GM20000 (cell line): Measurements from ENCODE around the gene DNAH17.

ENCODE experiments used
- DNase-seq: peaks from one replicate; pipeline ENCODE4 v3.0.0; 2012; ENCODE audit warnings: low spot score
- TF ChIP-seq, protein P1 (sequence below): IDR thresholded peaks from 2 replicates; pipeline ENCODE4 v1.5.1; 2012; ENCODE audit warnings: mild to moderate bottlenecking, control low read depth; ENCODE audit errors: extremely low read depth, missing control alignments

Gene DNAH17

GRCh38 chr17:78595135-78595810 lies 18.1 kb upstream of the DNAH17 start:
- no peak for DNase-seq
- TF ChIP-seq, protein P1, sequence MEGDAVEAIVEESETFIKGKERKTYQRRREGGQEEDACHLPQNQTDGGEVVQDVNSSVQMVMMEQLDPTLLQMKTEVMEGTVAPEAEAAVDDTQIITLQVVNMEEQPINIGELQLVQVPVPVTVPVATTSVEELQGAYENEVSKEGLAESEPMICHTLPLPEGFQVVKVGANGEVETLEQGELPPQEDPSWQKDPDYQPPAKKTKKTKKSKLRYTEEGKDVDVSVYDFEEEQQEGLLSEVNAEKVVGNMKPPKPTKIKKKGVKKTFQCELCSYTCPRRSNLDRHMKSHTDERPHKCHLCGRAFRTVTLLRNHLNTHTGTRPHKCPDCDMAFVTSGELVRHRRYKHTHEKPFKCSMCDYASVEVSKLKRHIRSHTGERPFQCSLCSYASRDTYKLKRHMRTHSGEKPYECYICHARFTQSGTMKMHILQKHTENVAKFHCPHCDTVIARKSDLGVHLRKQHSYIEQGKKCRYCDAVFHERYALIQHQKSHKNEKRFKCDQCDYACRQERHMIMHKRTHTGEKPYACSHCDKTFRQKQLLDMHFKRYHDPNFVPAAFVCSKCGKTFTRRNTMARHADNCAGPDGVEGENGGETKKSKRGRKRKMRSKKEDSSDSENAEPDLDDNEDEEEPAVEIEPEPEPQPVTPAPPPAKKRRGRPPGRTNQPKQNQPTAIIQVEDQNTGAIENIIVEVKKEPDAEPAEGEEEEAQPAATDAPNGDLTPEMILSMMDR, result no peak

DNA sequence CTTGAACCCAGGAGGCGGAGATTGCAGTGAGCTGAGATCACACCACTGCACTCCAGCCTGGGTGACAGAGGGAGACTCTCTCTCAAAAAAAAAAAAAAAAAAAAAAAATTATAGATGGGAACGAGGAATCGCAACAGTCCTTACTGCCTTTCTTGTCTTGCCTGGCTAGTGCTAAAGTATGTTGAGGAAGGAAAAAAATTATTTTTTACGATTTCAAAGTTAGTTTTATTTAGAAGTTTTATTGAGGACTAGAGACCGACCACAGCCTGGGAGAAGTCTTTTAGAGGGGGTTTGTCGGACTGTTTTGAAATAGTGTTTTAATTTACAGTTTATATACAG lies 15.8 kb upstream of the DNAH17 start:
- DNase-seq, result no peak
- TF ChIP-seq, protein P1, result no peak

- DNase-seq, result no peak
- TF ChIP-seq, protein P1, result no peak
These were observed 14.1 kb upstream of the DNAH17 start for GRCh38 chr17:78591263-78591671.

DNA sequence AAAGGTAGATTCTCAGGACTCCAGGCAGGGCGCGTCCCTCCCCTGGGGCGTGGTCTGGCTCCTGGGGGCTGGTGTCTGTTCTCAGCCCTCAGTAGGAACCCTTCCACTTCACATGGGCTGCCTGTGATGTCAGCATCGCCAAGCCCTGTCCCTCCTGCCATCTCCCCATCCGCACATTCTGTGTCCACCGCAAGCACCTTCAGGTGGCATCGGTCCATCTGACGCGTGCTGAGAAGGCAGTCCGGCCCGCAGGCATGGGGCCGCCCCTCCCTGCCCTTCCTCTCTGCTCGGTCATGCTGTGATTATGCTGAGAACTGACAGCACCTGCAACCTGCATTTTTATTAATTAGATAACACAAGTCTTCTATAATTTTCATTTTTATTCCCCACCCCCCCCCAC lies 12.7 kb upstream of the DNAH17 start:
- DNase-seq, result no peak

GRCh38 chr17:78589031-78589675 lies 12.0 kb upstream of the DNAH17 start:
- TF ChIP-seq, protein P1, result no peak
- DNase-seq, result no peak

More for the DNA sequence above, 12.7 kb upstream of the DNAH17 start:
- TF ChIP-seq, protein P1, result no peak

DNA sequence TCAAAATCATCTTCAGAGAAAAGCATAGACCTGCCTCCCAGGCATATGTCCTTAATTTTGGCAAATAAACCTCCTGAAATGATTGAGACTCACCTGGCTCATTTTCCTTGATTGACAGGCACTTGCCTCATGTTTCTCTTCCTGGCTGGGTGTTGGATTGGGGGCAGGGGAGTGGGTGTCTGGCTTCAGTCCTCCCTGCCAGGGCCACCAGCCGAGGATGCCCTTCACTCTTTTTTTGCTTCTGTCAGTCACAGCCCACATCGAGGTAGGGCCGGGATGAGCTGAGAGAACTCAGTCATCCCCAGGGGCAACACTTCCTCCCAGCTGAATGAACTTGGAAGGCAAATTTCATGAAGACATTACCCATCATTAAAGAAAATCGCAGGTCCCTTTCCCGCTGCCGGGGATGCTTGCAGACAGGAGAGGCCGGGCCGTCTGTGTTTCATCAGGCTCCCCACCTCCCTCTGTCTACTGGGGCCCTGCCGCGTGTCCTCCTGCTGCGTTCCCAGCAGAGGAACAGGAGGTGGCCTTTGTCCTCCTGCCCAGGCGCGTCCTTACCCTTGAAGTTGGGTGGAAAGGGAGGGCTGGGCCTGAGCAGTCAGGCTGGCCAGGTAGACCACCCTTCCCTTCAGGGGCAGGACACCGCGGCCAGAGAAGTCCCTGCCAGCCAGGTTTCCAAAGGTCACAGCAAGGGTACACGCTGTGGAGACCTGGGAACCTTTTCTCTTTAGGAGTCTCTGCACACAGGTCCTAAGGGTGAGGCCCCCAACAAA lies 11.2 kb upstream of the DNAH17 start:
- TF ChIP-seq, protein P1, result no peak
- no peak for DNase-seq
